GM10847 (cell line): ENCODE measurements around the gene ARMC8.

Source experiments
- POLR2A ChIP-seq: IDR thresholded peaks from 2 replicates; pipeline ENCODE4 v1.6.1; 2011; ENCODE audit not compliant: insufficient read length; ENCODE audit errors: extremely low read depth

Gene ARMC8

DNA sequence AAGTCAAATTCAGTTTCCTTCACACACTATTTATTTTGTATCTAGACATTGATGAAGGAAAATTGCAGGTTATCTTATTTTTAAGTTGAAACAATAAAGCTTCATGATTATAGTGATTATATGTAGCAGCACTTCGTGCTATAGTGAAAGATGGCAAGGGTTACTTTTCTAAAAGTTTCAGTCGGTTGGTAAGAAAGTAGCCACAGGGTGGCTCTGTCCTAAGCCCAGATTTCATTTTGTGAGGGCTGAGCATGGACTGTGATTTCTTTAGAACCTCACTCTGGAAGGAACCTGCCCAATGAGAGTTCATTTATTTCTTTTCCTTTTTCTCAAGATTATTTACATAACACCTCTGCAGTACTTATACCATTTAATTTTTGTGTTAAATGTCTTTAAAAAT lies 76.0 kb downstream of the ARMC8 start:
- no peak for TF ChIP-seq POLR2A

DNA sequence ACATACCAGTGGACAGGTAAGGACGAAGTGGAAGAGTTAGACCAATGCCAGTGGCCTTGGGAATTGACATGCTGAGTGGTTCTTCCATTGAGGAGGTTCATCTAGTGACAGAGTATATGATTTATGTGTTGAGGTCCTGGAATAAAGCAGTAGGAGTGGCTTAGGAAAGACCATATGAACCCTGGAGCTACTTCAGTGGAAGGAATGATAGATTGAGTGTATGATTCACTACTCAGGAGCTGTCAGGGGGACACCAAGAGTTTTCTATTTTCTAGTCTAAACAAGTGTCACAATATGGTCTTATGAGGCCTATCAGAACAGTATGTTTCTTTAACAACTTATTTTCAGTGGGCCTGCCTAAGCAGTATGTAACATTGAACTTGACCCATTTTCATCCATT lies 78.6 kb downstream of the ARMC8 start:
- TF ChIP-seq POLR2A = no peak

DNA sequence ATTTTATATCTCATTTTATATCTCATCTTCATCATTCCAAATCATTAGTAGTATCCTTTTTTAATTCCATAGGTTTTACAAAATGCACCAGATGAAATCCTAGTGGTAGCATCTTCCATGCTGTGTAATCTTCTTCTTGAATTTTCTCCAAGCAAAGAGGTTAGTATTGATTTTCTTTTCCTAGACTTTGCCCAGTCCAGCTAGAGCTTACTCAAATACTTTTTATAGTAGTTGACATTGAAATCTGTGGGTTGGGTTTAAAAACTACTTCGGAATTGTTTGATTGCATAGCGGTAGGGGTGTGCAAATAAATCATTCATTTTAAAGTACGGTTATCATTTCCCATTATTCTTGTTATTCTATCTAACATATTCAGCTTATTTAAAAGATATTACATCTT lies 80.0 kb downstream of the ARMC8 start:
- TF ChIP-seq POLR2A = no peak

DNA sequence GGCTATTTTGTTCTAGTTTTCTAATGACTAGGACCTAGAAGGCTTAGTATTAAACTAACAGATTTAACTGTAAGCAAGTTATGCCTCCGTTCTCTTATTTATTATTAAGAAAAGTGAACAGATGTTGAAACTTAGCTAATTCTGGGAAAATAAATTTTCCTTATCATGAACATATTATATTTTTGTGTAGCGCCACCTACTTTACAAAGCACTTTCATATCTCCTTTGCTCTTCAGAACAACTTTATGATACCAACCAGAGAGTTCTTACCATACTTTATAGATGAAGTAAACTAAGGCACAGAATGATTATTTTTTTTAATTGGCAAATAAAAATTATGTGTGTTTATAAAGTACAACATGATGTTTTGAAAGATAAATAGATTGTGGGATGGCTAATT lies 83.1 kb downstream of the ARMC8 start:
- no peak for TF ChIP-seq POLR2A

DNA sequence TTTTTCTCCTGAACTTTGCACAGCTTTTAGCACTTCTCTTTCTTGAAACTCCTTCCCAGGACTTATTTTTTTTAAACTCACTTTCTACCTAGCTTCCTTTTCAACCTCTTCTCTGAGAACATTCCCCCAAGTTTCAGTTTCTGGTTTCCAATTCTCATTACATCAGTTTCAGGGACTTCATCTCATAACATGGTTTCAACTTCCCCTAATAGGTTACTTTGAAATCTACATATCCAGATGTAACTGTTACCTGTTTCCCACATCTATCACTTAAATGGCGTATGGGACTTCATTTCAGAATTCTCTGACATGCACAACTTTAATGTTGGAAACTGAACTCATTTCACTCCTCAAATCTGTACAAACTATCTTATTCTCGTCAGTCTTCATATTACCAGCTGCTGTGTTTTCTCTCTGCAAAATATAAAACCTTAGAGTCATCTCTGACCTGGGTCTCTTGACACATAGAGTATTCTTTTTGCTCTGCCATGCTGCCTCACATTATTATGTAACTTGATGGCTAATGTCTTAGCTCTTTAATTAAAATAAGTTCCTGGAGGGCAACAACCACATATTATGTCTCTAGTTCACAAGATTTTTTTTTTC lies 84.2 kb downstream of the ARMC8 start:
- TF ChIP-seq POLR2A = no peak

DNA sequence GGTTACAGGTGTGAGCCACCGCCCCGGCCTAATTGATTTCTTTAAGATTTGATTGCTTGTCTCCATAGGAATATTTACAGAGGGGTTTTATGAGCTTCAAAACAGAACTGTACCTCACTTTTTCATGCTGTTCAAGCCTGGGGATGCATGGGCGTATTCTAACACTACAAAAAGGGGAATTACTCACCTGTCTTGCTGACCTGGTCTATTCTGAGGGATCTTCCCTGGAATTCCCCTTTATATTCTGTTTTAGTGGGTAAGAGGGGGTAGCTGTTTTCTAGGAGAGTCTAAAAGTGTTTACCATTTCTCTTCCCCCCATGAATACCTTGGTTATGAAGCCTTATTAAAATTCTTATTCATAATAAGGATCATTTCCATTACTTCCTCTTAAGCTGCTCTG lies 94.5 kb downstream of the ARMC8 start:
- no peak for TF ChIP-seq POLR2A

DNA sequence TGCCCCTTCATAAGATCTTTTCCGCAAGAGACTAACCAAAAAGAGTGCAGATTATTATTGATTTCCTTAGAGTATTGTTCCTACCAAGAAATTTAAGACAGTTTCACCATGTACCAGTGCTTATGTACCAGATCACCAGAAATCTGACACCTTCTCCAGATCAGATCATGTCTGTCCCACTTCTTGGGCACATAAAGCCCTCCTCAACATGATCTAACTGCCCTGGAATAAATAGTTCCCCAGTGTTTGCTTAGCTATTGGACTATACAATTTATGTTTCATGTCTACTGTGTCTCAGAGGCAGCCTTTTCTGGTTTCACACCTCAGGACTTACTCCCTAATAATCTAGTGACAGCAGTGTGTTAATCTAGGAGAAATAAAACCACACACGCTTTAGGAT lies 95.7 kb downstream of the ARMC8 start:
- no peak for TF ChIP-seq POLR2A

DNA sequence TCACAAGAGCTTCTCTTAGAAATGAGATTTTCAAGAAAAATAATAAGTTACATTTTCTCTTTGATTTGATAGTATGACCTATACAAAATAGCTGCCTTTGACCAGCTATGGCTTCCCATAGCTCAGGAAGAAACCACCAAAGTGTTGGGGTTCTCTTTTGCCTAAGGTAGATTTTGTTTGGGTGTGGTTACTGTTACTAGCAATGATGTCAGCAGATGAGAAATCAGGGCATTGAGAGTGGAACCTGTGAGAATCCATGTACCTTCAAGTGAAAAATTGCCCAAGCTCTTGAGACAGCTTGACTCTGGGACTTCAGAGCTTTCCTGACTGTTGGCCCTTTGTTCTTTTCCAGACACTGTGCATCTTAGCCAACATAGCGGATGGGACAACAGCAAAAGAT lies 97.0 kb downstream of the ARMC8 start:
- TF ChIP-seq POLR2A = no peak

DNA sequence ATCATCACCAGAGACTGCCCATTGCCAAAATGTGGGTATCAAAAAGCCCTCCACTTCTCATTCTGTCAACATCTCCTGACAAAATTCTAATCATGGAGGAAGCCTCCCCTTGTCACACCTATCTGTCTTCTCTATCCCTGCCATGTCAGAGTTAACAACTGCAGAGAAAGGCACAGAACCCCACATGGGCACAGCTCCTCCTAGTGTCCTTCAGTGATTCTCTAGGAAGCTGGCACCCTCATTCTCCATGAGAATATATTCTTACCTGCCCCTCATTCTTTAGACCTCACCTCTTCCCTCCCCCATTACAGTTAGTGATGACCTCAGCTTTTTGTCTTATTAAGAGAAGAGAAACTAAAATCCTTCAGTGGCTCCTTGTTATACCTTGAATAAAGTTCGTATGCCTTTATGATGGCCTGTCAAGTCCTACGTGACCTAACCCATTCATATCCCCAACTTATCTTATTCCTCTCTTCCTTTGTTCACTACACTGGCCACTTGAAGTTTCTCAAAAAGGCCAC lies 97.9 kb downstream of the ARMC8 start:
- TF ChIP-seq POLR2A = no peak

DNA sequence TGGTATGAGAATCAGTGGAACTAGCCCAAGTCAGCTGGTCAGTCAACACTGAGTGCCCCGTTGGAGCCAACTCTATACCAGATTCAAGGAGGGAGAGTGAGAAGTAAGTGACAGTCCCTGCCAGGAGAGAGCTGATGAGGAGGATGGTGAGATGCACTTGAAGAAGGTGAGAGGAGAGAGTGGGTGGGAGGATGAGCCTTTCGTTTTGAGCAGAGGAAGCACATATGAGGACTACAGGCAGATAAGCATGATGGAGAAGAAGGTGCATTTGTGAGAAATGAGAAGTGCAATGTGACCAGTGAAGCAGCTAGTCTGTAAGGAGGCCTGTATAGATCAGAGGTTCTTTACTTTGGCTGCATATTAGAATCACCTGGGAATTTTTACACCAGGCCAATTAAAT lies 102.2 kb downstream of the ARMC8 start:
- no peak for TF ChIP-seq POLR2A

DNA sequence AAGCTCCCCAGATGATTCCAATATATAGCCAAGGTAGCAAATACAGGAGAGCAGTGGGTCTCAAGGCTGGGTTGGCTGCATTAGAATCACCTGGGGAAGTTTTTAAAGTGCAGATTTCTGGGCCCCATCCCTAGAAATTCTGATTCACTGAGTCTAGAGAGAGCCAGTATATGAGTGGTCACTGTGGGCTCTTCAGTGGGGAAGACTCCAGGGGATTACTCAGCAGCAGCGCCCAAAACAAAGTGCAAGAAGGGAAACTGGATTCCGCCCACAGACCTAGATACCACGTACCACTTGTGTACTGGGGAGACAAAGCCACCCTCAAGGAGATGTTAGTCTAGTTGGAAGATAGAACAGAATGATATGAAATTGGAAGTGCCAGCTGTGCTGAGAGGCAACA lies 102.6 kb downstream of the ARMC8 start:
- TF ChIP-seq POLR2A = no peak

DNA sequence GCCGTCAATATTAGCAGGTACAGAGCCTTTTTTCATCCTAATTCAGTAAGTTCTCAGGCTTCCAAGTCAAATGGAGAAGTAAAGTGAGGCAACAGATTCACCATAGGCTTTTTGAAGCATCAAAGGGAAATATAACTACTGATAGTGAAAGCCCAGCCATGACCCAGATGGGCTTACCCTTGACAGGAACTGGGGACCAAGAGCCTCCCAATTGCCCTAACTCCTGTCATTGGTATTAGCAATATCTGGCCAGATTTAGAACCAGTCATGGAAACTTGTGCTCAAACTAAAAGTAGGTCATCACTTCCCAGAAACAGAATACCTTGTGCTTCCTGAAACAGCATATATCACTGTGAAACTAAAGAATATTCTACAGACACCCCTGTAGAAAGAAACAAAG lies 109.5 kb downstream of the ARMC8 start:
- TF ChIP-seq POLR2A = no peak

DNA sequence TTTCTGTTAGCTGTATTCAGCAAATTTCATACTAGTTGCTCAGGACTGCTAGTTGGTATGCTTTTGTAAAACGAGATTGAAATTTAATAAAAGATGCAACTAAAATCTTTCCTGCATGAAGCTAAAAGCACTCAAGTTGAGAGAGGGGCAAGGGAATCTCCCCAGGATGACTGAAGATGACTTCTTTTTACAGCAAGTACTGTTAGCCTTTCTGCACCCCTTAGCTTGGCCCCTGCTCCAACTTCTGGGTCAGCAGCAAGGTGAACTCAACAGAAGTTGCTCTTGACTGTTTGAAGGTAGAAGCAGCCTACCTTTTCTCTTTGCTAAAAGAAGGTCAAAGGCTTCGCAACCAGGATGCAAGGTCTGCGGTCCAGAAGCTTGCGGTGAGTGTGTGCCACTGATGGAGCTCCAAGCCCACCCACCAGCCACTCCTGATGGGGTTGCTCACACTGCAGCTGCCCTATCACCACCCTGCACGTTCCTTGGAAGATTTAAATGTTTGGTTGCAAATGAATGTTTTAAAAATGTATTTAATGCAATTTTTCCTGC lies 110.0 kb downstream of the ARMC8 start:
- TF ChIP-seq POLR2A = no peak

DNA sequence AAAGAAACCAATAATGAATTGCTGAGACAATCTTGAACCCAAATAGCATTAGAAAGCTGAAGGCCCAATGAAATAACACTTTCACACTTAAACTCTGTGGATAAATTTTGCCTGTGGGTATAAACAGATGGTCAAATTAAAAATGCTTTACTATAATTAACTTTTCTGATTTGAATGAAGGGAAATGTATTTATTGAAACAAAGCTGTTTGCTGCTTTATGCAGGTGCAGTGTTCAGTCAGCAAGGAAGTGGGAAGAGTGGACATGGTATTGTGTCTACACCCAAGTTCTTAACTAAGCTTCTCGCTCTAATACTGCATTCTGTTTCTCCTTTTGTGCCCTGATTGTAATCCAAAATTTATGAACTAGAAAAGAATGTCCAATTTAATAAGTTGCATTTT lies 110.8 kb downstream of the ARMC8 start:
- TF ChIP-seq POLR2A = no peak

DNA sequence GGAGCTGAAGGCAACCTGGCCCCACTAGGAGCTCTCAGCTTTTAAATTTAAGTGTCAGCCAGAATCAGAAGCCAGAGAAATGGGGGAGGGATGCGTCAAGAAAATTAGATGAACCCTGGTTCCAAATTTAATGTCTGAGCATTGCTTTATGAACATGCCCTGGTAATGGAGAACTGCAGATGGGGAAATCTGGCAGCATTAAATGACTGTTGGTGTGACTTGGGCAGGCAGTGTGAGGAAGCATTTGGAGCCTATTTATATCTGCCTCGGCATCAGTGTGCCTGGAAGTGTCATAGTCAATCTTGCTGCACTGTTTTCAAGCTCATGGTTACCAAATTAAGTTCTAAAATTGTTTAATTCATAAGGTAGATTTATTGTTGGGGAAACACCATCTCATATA lies 113.5 kb downstream of the ARMC8 start:
- TF ChIP-seq POLR2A = no peak

DNA sequence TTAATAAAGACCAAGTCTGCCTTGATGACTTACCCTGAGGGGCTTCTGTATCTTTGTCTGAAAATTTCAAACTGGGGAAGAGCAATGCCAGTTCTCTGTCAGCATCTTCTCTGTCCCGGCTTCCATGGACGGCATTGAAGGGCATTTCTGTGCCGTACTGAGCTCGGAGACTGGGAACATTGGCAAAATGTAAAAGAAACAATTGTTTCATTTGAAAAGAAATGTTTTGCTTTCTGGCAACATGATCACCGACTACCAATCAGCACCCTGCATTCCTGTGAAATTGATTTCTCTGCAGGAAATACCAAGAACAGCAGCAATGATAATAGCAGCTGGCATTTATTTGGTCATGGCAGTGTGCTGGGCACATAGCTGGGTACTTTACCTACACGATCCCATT lies 116.4 kb downstream of the ARMC8 start:
- TF ChIP-seq POLR2A = no peak

DNA sequence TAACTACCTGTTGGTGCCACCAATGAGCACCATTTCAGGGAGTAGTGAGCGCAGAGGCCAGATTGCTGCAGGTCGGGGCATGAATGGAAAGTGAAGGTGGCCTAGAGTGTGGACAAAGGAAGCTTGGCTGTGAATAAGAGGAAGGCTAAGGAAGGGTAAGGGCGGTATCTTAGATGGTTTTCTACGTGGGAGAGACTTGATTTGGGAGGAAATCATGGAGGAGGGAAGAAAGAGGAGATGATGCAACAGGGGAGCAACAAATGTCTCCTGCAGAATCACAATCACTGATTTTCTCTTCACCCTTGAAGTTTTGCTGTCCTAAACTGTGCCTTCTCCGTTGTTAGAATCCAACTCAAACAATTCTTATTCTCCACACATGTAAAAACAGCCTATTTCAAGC lies 120.8 kb downstream of the ARMC8 start:
- TF ChIP-seq POLR2A = no peak
